HepG2 (cell line): ENCODE results near the gene MBLAC2. TPM values are rescaled to one million over a fixed set of nuclear protein-coding genes. Genes with fewer than 3 reads are reported as not detected.

ENCODE experiments used
- GLI4 ChIP-seq: sonication (generic); formaldehyde crosslinking; IDR thresholded peaks from 2 replicates; pipeline ENCODE4 v1.5.1; 2020; ENCODE audit warnings: missing genetic modification reagents, mild to moderate bottlenecking, moderate library complexity, borderline replicate concordance
- MXD4 ChIP-seq: IDR thresholded peaks from 2 replicates; pipeline ENCODE4 v1.6.1; 2016; ENCODE audit warnings: mild to moderate bottlenecking, missing biosample characterization, missing genetic modification reagents
- NR2F2 ChIP-seq: IDR thresholded peaks from 2 replicates; pipeline ENCODE4 v1.6.1; 2012; ENCODE audit warnings: low read depth, inconsistent platforms, borderline replicate concordance
- PHF20 ChIP-seq: sonication (generic); formaldehyde crosslinking; IDR thresholded peaks from 2 replicates; pipeline ENCODE4 v1.5.0; 2020; ENCODE audit warnings: mild to moderate bottlenecking, missing genetic modification reagents
- POLR2AphosphoS2 ChIP-seq: IDR thresholded peaks from 2 replicates; pipeline ENCODE4 v1.6.1; 2011; ENCODE audit warnings: low read depth, low read length, improper control_type of control experiment
- PRDM15 ChIP-seq: sonication (generic); formaldehyde crosslinking; IDR thresholded peaks from 2 replicates; pipeline ENCODE4 v1.4.0; 2020; ENCODE audit warnings: missing genetic modification reagents
- U2AF2 ChIP-seq: fragments of 200-400 bp; formaldehyde crosslinking; IDR thresholded peaks from 2 replicates; pipeline ENCODE4 v1.6.1; 2017; ENCODE audit warnings: low read depth, mild to moderate bottlenecking, low read length
- ZNF142 ChIP-seq: sonication (generic); formaldehyde crosslinking; IDR thresholded peaks from 2 replicates; pipeline ENCODE4 v1.4.0; 2020; ENCODE audit warnings: missing genetic modification reagents
- ZNF503 ChIP-seq: sonication (generic); formaldehyde crosslinking; IDR thresholded peaks from 2 replicates; pipeline ENCODE4 v1.4.0; 2020; ENCODE audit warnings: missing genetic modification reagents
- ZNF552 ChIP-seq: sonication (generic); formaldehyde crosslinking; IDR thresholded peaks from 2 replicates; pipeline ENCODE4 v1.9.0; 2022; ENCODE audit warnings: missing genetic modification reagents, mild to moderate bottlenecking, borderline replicate concordance
- ZNF574 ChIP-seq: sonication (generic); formaldehyde crosslinking; IDR thresholded peaks from 2 replicates; pipeline ENCODE4 v1.4.0; 2020; ENCODE audit warnings: missing genetic modification reagents
- ZNF598 ChIP-seq: sonication (generic); formaldehyde crosslinking; IDR thresholded peaks from 2 replicates; pipeline ENCODE4 v1.5.1; 2020; ENCODE audit warnings: mild to moderate bottlenecking, missing genetic modification reagents, borderline replicate concordance
- ZNF790 ChIP-seq: sonication (generic); formaldehyde crosslinking; IDR thresholded peaks from 2 replicates; pipeline ENCODE4 v1.8.0; 2022; ENCODE audit warnings: missing genetic modification reagents, mild to moderate bottlenecking, borderline replicate concordance
- polyA plus RNA-seq, 8 experiments: library from polyadenylated mRNA; depleted of rRNA in 3 of 8; stranded (reverse) in 7 of 8; unstranded in 1 of 8; fragments of >200 nt; fragmentation: Illumina TruSeq in 4 of 8; extraction: Trizol in 4 of 8; gene quantifications; 2 replicates each; pipeline versions ENCODE4 v1.2.1 to v1.2.3, GENCODE V29; 2011 to 2016; ENCODE audit warnings: low read depth in 4 of 8, missing spikeins in 1 of 8, mixed read lengths in 1 of 8; ENCODE audit not compliant: insufficient read depth in 1 of 8
- total RNA-seq, 5 experiments: library from RNA; depleted of rRNA; stranded (reverse); fragments of >200 nt; fragmentation: Illumina TruSeq; extraction: Trizol; gene quantifications; 2 replicates each; pipeline ENCODE4 v1.2.3, GENCODE V29; 2016; ENCODE audit warnings: low read depth in 1 of 5

MBLAC2 gene
- total and polyA plus RNA-seq, 2 of the 13 experiments (the other 11 are each of a cell fraction or from before 2014, with no cell fraction given), result 2.9 to 4.1 TPM

GRCh38 chr5:90409318-90410177 is 65.0 kb downstream of the MBLAC2 start, which contains the start of gene CETN3 (continued):
- TF ChIP-seq NR2F2 (no peak), GLI4 (CRISPR knock-in tag) (no peak; the same call in 1 of the 2 replicates), ZNF790 (CRISPR knock-in tag) (no peak; the same call in 1 of the 2 replicates), U2AF2 (no peak), PRDM15 (0 out of 2 replicates have a peak, but pooled peaks have one; percentile 44), ZNF552 (CRISPR knock-in tag) (no peak), POLR2AphosphoS2 (no peak; the same call in 1 of the 2 replicates), ZNF598 (CRISPR knock-in tag) (peak; percentile 92; the same call in 1 of the 2 replicates), ZNF503 (CRISPR knock-in tag) (no peak), ZNF574 (peak; percentile 74), PHF20 (CRISPR knock-in tag) (peak; percentile 77), MXD4 (CRISPR knock-in tag) (peak; percentile 91), ZNF142 (CRISPR knock-in tag) (peak; percentile 86)
